Measurements from ENCODE around the gene NARF.

The NARF gene

GRCh38 chr17:82439194-82439828 lies 19.2 kb upstream of the NARF start:
- no peaks in the 10 kb centered on the region for H3K36me3 ChIP-seq (ENCODE audit: insufficient read depth)
- H3K4me2 ChIP-seq, result no peak overlapping the region
- no peaks in the 10 kb centered on the region for H4K20me1 ChIP-seq (ENCODE audit: insufficient read depth)
- no peaks in the 10 kb centered on the region for H3K79me2 ChIP-seq (ENCODE audit: insufficient read depth, low read depth)
- no peak overlapping the region for H2AFZ ChIP-seq (ENCODE audit: low read depth)
- TF ChIP-seq CTCF (conservative IDR thresholded peaks at IDR 0.05; ENCODE audit: low read depth, low read length), result no peak
- H3K4me1 ChIP-seq (ENCODE audit: low read depth, poor library complexity, severe bottlenecking), result peaks cover 6% of the 10 kb centered on the region
- H3K4me3 ChIP-seq (IDR thresholded peaks at IDR 0.05; ENCODE audit: insufficient read depth, low read depth, low read length), result no peak overlapping the region
- H3K27me3 ChIP-seq (ENCODE audit: insufficient read depth, low read depth), result no peaks in the 10 kb centered on the region
- no peak overlapping the region for H3K27ac ChIP-seq
- H3K9ac ChIP-seq, result no peak overlapping the region

- no peak for TF ChIP-seq CTCF (conservative IDR thresholded peaks at IDR 0.05; ENCODE audit: low read depth, low read length)
- no peak overlapping the region for H3K4me2 ChIP-seq
- H3K4me1 ChIP-seq (ENCODE audit: low read depth, poor library complexity, severe bottlenecking), result no peaks in the 10 kb centered on the region
- no peaks in the 10 kb centered on the region for H3K79me2 ChIP-seq (ENCODE audit: insufficient read depth, low read depth)
- no peaks in the 10 kb centered on the region for H3K27me3 ChIP-seq (ENCODE audit: insufficient read depth, low read depth)
- H3K4me3 ChIP-seq (IDR thresholded peaks at IDR 0.05; ENCODE audit: insufficient read depth, low read depth, low read length), result no peak overlapping the region
- H4K20me1 ChIP-seq (ENCODE audit: insufficient read depth), result no peaks in the 10 kb centered on the region
- no peaks in the 10 kb centered on the region for H3K36me3 ChIP-seq (ENCODE audit: insufficient read depth)
- H3K9ac ChIP-seq, result no peak overlapping the region
- no peak overlapping the region for H2AFZ ChIP-seq (ENCODE audit: low read depth)
- no peak overlapping the region for H3K27ac ChIP-seq
Measured at GRCh38 chr17:82439829-82440365, 18.6 kb upstream of the NARF start.

GRCh38 chr17:82440469-82440981 lies 18.0 kb upstream of the NARF start:
- Histone ChIP-seq H3K4me1 (ENCODE audit: low read depth, poor library complexity, severe bottlenecking) (no peaks in the 10 kb centered on the region), H4K20me1 (ENCODE audit: insufficient read depth) (no peaks in the 10 kb centered on the region), H3K36me3 (ENCODE audit: insufficient read depth) (no peaks in the 10 kb centered on the region), H3K4me2 (no peak overlapping the region), H3K27ac (no peak overlapping the region), H3K27me3 (ENCODE audit: insufficient read depth, low read depth) (no peaks in the 10 kb centered on the region), H2AFZ (ENCODE audit: low read depth) (no peak overlapping the region), H3K79me2 (ENCODE audit: insufficient read depth, low read depth) (no peaks in the 10 kb centered on the region), H3K9ac (no peak overlapping the region), H3K4me3 (IDR thresholded peaks at IDR 0.05; ENCODE audit: insufficient read depth, low read depth, low read length) (no peak overlapping the region)
- TF ChIP-seq CTCF (conservative IDR thresholded peaks at IDR 0.05; ENCODE audit: low read depth, low read length), result no peak

GRCh38 chr17:82440991-82441627 lies 17.4 kb upstream of the NARF start:
- H3K79me2 ChIP-seq (ENCODE audit: insufficient read depth, low read depth), result peaks cover 4% of the 10 kb centered on the region; the same call in 1 of the 2 replicates
- H2AFZ ChIP-seq (ENCODE audit: low read depth), result no peak overlapping the region
- no peak overlapping the region for H3K4me3 ChIP-seq (IDR thresholded peaks at IDR 0.05; ENCODE audit: insufficient read depth, low read depth, low read length)
- H3K27me3 ChIP-seq (ENCODE audit: insufficient read depth, low read depth), result no peaks in the 10 kb centered on the region
- H4K20me1 ChIP-seq (ENCODE audit: insufficient read depth), result no peaks in the 10 kb centered on the region
- no peak overlapping the region for H3K27ac ChIP-seq
- no peak overlapping the region for H3K4me2 ChIP-seq
- TF ChIP-seq CTCF (conservative IDR thresholded peaks at IDR 0.05; ENCODE audit: low read depth, low read length), result no peak
- no peak overlapping the region for H3K9ac ChIP-seq
- H3K36me3 ChIP-seq (ENCODE audit: insufficient read depth), result no peaks in the 10 kb centered on the region
- no peaks in the 10 kb centered on the region for H3K4me1 ChIP-seq (ENCODE audit: low read depth, poor library complexity, severe bottlenecking)

Data from KMS-11 (cell line).